GM23338 (cell line): ENCODE results near the gene PCDHB13.

ENCODE experiments used
- CREB1 ChIP-seq: fragments of 250-450 bp; sonication (Bioruptor Pico); IDR thresholded peaks from 2 replicates; pipeline ENCODE4 v1.5.0; 2020; ENCODE audit warnings: low read depth, mild to moderate bottlenecking, moderate library complexity
- CTCF ChIP-seq, 2 experiments: fragments of 200-600 bp in 1 of 2; sonication (generic) in 1 of 2; conservative IDR thresholded peaks; 2 replicates each; pipeline versions ENCODE4 v1.5.1 to v1.6.1; 2016 to 2017; ENCODE audit warnings: antibody characterized with exemption in 2 of 2, low read depth in 2 of 2, mild to moderate bottlenecking in 2 of 2, moderate library complexity in 1 of 2

- TF ChIP-seq CREB1 (CRISPR knock-in tag): no peak
- peak; percentile 93 to 99 for TF ChIP-seq CTCF (conservative IDR thresholded peaks at IDR 0.05; ENCODE audit: low read depth in 2 of 2)
Measured at GRCh38 chr5:141192110-141192725, 21.5 kb upstream of the PCDHB13 start, which contains the start of gene PCDHB10.
